Measurements from ENCODE around the gene IGFL3. TPM values are rescaled to one million over a fixed set of nuclear protein-coding genes. Genes with fewer than 3 reads are reported as not detected.
"Not testable (repeated sequence)": the region's sequence is repeated elsewhere in the genome, so short reads cannot be mapped to it uniquely, and the experiment has no call there.

IGFL3 gene
- total RNA-seq, 1 experiment from 2014 or later, result not detected

DNA sequence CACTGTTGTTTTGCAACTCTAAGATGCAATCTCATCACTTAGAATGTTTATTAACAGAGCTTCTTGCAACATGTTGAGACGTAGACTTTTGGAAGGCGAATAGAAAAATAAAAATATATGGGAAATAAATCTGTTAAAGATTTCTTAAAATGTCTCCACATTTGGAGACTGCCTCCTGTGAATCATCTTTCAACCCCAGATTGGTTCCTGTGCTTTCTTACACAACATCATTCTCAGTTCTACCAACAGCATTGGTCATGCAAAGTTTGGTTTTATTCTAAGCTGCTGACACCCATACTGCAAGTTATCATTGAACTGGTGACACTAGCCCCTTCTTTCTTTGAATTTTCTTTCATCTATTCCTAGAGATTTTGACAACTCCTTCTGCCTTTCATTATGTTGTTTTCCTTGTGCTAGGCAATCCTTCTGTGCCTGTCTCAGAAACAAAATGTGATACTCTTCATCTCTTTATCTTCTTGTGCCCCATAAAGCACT is 1.6 kb upstream of the IGFL3 start:
- DNase-seq (ENCODE audit: extremely low read depth, low read depth), result no peak

DNA sequence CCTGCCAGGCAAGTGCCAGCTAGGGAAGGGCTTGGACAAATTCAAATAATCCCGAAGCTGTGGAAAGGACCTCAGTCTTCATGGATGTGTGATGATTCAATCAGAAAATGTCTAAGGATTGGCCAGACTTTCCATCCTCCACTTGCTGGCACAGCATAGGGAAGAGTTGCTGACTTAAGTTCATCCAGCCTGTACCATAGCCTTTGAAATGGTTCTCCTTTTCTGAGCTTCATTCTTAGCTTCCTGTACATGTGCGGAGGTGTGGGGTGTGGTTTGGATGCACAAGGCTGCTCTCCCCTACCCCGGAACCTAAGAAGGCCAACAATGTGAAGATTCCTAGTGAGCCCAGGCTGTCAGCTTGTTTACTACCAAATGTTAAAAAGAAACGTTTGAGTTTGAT is 959 bp upstream of the IGFL3 start:
- DNase-seq (ENCODE audit: extremely low read depth, low read depth), result no peak

DNA sequence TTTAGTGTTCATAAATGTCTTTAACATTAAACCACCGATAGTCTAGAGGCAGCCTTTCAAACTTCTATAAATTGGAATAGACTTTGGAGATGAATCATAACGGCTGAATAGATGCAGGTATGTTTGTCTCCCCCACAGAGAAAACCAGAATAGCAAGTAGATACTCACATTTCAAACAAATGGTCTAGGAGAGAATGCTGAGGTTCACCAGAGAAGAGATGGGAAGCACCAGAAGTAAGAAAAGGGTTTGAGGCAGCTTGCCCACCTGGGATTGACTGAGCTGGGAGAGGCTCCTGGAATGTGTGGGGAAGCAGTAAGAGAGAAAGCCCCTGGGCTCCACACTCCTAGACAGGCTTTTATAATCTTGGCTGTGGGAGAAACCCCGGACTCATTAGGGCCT is 6.4 kb downstream of the IGFL3 start:
- no peak for DNase-seq (ENCODE audit: extremely low read depth, low read depth)

DNA sequence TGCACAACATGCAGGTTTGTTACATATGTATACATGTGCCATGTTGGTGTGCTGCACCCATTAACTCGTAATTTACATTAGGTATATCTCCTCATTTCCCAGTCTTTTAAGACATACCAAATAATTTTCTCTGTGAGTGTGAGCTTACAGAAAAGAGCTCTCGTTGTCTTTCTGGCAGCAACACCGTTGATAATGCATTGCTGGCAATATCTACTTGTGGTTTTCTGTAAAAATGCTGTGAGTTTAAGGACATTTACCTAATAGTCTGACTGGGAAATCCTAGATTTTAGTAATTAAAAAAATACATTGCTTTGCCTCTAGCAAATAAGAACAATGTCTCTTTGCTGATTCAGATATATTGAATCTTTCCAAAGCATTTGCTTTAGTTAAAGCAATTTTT is 8.4 kb downstream of the IGFL3 start:
- no peak for DNase-seq (ENCODE audit: extremely low read depth, low read depth)

DNA sequence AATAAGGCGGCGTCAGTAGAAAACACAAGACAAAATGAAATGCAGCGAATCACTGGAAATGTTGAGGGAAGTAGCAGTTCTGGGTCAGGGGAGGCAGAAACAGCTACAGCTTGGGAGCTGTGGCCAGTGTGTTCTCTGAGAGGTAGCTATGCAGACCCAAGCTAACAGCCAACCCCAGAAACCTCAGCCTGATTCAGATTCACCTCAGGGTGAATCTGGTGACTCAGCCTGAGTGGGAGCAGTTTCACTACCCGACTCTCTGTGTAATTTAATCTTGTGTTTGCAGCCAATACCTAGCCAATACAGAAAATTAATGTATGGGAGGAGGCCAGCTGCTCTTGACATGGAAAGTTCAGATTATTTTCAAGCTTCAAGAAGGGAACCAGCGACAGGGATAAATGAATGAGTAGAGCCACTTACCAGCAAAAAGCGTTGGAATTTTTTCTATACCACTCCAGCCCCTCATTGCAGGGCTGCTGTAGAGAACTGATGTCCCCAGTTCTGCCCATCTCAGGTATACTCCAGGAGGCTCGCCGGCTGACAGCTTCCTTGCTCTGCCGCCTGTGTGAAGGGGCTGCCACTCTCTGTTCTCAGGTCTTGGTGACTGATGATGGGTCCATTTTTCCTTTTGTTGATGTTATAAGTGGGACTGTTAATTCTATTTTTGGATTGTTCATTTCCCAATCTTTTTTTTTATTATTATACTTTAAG is 8.9 kb downstream of the IGFL3 start:
- DNase-seq (ENCODE audit: extremely low read depth, low read depth), result no peak

DNA sequence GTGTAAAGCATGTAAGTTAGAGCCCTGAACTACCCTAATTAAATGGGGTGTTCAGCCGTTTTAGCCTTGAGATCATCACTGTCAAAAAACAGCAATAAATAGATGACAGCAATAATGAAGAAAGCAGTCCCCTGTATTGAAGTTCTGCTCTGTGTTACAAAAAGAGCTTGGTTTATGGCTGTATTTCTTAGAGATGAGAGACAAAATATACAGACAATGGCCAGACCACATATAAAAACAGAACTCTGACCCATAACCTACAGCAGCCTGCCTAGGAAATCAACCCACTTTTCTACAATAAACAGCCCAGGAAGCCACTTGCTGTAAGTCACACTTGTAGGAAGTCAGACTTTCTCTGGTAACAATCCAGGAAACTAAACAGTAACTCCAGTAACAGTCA is 10.8 kb downstream of the IGFL3 start:
- no peak for DNase-seq (ENCODE audit: extremely low read depth, low read depth)

DNA sequence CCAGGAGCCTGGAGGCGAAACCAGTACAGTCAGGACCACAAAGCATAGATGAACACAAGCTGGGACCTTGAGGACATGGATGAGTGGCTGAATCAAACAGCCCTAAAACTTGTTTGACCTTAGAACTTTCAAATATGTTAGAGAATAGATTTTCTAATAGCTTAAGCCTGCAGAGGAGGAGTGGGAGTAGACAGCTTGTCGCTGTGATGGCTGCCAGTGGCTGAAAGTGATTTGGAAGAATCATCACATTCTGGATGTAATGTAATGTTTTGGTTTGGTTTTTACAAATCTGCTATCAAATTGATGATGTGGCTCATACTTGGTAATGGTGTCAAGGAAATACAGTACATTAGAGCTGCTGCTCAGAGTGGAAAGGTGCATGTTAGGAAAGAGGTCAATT is 12.0 kb downstream of the IGFL3 start:
- DNase-seq (ENCODE audit: extremely low read depth, low read depth), result no peak

DNA sequence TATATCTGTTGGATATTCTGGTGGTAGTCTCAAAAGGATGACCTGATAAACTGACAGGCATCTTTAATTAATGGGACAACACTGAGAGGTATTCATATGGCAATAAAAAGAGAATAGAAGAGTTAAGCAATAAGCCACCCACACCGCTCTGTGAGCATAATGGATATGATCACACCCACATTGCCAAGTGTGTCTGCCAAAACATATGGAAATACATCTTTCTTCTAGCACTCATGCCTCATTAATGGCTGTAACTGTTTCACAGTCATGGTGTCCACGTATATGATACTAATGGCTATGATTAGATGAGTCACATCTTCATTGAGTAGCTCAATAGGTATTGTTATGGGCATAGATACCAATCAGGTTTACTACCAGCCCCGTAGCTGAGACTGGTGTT is 13.1 kb downstream of the IGFL3 start:
- no peak for DNase-seq (ENCODE audit: extremely low read depth, low read depth)

DNA sequence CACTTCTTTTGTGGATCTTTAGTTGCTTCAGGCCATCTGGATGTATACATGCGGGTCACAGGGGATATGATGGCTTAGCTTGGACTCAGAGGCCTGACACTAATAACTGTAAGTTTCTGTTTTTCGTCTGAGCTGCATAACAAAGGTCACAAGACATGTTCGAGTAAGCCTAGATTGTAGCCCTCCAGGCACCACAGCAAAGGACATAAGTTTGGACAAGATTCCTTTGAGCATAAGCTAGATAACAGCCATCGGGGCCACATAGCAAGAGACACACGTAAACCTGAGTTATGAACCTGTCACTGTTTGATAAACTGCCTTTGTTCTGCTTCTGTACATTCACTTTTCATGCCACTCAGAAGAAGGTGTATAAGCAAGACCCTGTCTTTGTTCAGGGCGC is 14.6 kb downstream of the IGFL3 start:
- no peak for DNase-seq (ENCODE audit: extremely low read depth, low read depth)

DNA sequence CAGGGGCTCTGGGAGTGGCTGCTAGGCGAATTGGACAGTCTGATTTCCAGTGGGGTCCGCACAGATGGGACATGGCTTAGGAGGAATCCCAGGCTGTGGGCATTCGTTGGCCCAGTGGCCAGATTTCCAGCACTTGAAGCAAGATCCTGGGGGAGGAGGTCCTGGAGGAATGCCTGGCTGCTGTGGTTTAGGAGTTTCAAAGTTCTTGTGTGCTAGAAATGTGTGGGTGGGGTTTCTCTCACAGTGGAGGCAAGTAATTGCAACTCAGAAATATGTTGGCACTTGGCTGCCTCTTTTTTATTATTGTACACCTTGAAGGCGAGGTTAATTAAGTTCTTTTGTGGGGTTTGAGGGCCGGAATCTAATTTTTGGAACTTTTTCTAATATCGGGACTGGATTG is 17.1 kb downstream of the IGFL3 start:
- DNase-seq (ENCODE audit: extremely low read depth, low read depth), result no peak

DNA sequence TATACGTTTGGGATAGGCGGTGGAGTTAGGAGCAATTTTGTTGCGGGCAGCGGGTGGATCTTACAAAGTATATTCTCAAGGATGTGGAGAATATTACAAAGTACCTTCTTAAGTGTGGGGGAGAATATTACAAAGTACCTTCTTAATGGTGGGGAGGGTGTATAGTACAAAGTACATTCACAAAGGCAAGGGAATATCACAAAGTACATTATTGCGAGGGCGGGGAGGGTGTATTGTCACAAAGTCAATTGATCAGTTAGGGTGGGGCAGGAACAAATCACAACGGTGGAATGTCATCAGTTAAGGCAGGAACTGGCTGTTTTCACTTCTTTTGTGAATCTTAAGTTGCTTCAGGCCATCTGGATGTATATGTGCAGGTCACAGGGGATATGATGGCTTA is 22.2 kb downstream of the IGFL3 start:
- DNase-seq (ENCODE audit: extremely low read depth, low read depth), result not testable (repeated sequence)

DNA sequence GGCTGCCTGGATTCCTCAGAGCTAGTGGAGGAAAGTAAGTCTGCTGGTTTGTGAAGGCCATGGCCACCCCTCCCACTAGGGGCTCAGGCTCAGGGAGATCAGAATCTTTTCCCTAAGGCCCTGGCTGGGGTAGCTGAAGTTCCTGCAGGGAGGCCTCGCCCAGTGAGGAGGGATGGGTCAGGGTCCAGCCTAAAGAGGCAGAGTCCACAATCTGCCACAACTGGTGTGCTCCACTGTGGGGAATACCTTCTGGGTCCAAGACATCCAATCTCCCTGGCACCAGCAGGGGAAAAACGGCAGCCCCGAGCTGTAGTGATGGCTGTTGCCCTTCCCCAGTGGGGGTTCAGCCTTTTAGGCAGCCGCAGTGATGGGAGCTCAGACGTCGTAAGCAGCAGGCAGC is 23.2 kb downstream of the IGFL3 start:
- DNase-seq (ENCODE audit: extremely low read depth, low read depth), result no peak

DNA sequence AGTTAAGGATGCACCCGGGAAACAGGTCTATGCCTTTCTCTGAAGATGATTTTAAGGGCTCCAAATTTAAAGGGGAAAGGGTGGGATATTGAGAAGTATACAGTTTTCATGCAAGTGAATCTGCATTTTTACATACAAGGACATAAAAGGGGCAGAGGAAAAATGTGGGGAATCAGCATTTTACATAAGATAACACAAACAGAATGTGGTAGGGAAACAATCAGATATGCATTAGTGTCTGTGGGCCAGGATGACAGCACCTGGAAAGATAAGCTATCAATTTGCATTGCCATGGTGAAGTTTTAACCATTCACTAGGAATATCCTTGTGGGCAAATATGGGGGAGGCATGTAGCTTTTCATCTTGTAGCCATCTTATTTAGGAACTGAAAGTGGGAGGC is 24.1 kb downstream of the IGFL3 start:
- DNase-seq (ENCODE audit: extremely low read depth, low read depth), result no peak

DNA sequence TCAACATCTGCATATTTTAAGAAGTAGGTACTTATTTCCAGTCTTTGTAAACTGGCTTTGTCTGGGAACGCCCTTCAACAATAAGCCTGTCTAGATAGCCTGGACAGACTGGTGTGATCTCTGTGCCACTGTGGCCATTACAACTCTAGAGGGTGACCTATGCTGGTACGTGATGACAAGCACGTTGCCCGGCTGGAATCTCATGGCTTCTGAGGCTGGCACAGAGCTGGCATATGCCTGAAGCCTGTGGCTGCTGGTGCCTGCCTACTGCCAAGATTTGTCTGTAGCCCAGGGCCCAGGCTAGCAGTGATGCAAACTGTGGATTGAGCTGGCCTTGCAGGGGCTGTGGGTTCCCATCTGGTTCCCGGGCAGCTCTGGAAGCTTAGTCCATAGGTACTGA is 34.0 kb downstream of the IGFL3 start:
- DNase-seq (ENCODE audit: extremely low read depth, low read depth), result no peak

DNA sequence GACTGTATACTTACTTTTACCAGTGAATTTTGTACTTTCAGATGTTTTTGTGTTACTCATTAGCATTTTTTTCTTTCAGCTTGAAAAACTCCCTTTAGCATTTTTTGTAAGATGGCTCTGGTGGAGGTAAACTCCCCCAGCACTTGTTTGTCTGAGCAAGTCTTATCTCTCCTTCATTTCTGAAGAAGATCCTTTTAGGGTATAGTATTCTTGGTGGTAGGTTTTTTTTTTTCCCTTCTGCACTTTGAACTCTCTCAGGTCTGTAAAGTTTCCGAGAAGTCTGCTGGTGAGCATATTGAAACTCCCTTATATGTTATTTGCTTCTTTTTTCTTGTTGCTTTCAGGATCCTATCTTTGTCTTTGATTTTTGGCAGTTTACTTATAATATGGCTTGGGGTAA is 35.1 kb downstream of the IGFL3 start:
- DNase-seq (ENCODE audit: extremely low read depth, low read depth), result no peak

DNA sequence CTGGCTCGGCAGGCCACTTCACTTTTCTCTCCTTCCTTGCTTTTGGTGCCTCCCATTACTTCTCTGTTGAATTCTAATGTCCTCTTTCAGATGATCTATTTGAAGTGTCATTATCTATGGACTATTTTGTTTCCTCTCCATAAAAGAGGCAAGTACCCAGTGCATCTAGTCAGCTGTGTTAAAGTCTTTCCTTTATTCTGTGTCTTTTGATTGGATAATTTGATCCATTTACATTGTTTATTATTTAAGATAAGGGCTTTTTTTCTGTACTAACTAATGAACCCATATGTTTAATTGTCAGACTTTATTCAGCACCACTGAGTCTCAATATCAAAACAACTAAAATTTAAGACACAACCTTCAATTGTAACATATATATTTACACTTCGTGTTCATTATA is 36.4 kb downstream of the IGFL3 start:
- no peak for DNase-seq (ENCODE audit: extremely low read depth, low read depth)

DNA sequence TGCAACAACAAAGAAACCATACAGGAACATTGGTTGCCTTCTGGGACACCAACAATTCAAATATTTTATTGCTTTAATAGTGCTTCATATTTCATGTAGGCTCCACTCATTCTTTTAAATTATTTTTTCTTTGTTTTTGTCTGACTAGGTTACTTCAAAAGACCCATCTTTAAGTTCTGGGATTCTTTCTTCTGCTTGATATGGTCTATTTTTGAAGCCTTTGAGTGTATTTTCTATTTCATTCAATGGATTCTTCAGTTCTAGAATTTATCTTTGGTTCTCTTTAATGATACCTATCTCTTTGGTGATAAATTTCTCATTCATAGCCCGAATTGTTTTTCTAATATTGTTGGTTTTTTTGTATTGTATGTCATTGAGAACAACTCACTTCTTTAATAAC is 38.6 kb downstream of the IGFL3 start:
- no peak for DNase-seq (ENCODE audit: extremely low read depth, low read depth)

DNA sequence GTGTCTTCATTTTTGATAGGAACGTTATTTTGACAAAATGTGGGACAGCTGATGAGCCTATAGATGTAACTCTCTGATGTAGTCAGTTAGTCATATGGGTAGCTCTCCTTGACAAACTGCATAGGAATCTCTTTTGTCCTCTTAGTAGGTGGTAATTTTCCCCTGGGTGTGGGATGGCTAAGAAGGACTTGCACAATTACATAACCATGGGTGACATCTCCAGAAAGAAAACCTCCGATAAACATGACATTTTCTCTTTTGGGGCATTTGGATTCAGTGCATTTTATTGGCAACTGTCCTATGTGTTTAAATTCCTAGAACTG is 41.8 kb downstream of the IGFL3 start:
- no peak for DNase-seq (ENCODE audit: extremely low read depth, low read depth)

DNA sequence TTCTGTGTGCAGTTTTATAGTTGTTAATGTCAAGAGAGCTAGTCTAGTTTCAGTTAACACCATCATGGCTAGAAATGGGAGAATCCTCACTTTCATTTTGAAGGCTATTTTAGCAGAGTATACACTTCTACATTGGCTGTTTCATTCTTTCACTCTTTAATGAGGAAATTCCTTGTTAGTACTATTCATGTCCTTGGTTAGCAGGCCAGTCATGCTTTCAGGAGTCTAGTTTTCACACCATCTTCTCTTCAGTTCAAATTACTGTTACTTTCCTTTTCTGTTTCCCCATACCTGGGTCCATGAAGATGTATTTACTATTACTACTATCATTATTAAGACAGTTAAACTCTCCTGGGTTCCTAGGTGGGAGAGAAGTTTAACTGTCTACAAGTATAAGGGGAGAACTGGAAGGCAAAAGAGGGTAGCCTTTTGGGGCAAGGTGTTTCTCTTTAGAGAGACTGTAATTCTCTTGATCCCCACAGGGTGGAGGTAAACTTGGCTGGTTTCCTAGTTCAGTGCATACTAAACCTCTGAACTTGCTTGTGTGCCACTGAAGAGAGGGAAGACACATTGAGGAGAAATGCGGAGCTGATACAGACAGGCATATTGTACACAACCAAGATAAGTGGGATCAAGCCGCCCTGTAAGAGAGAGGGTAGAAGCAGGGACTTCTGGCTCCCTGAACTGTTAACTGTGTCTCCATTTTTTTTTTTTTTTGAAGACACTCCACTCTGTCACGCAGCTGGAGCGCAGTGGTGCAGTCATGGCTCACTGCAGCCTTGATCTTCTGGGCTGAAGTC is 42.4 kb downstream of the IGFL3 start:
- DNase-seq (ENCODE audit: extremely low read depth, low read depth), result peak; percentile 48

DNA sequence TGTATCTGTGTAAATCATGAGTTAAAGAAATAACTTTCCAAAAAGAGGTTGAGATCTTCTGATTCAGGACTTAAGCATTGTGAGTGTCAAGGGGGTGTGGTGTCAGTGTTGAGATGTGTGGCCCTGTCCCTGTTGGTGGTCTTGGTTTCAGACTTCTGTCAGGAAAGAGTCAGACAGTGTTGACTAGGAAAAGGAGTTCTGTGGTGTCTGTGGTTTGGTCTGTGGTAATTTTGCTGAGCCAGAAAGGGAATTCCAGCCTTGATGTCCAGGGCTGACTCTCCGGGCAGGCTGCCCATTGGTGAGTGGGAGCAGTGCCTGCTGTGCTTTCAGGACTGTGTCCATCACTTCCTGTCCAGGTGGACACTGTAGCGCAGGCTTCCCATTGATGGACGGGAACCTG is 43.9 kb downstream of the IGFL3 start:
- DNase-seq (ENCODE audit: extremely low read depth, low read depth), result no peak

DNA sequence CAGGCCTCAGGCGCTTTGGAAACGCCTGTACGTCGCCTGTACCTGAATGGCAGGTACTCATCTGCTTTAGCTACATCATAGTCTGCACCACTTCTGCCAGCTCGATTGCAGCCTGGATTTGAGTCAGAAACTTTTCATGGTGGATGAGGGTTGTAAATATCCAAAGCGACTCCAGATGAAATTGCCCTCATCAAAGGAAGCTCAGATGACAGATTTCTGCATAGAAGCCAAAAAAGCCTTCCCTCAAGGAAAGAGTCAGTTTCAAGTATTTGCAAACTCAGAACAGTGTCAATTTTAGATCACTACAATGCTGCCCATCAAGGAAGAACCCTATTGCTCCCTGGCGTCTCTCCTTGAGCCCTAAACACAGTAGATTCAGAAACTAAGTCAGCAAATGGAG is 44.9 kb downstream of the IGFL3 start:
- no peak for DNase-seq (ENCODE audit: extremely low read depth, low read depth)

DNA sequence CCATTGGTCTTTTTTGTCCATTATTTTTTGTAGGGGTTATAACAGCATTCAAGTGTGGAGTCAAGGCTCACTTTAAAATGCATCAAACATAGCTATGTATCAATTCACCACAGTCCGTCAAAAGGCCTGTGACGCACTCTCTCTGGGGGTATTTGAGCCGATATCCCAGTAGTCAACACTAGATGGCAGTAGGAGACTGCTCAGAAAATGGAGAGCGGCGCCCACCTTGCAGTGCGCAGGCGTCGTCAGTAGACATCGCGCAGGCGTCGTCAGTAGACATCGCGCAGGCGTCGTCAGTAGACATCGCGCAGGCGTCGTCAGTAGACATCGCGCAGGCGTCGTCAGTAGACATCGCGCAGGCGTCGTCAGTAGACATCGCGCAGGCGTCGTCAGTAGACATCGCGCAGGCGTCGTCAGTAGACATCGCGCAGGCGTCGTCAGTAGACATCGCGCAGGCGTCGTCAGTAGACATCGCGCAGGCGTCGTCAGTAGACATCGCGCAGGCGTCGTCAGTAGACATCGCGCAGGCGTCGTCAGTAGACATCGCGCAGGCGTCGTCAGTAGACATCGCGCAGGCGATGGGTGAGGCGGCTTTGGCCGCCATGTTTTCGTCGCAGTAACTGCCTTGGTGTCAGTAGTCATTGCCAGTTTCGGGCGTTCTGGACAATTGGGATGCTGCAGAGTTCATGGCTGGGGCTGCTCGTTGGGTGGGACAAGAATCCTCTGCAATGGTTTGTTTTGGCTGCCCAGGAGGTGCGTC is 45.7 kb downstream of the IGFL3 start:
- DNase-seq (ENCODE audit: extremely low read depth, low read depth), result peak; percentile 24
